ENCODE data around the gene MRPL17.

GRCh38 chr11:6653656-6654055, 29.5 kb downstream of the MRPL17 start:
- TF ChIP-seq, protein P1, sequence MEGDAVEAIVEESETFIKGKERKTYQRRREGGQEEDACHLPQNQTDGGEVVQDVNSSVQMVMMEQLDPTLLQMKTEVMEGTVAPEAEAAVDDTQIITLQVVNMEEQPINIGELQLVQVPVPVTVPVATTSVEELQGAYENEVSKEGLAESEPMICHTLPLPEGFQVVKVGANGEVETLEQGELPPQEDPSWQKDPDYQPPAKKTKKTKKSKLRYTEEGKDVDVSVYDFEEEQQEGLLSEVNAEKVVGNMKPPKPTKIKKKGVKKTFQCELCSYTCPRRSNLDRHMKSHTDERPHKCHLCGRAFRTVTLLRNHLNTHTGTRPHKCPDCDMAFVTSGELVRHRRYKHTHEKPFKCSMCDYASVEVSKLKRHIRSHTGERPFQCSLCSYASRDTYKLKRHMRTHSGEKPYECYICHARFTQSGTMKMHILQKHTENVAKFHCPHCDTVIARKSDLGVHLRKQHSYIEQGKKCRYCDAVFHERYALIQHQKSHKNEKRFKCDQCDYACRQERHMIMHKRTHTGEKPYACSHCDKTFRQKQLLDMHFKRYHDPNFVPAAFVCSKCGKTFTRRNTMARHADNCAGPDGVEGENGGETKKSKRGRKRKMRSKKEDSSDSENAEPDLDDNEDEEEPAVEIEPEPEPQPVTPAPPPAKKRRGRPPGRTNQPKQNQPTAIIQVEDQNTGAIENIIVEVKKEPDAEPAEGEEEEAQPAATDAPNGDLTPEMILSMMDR (IDR thresholded peaks at IDR 0.05) = no peak
- TF ChIP-seq POLR2A (IDR thresholded peaks at IDR 0.05) = no peak

Measured in esophagus squamous epithelium (tissue), 4 donors.